Measurements from ENCODE around the gene ATP5PF.
"Not testable (repeated sequence)": the region's sequence is repeated elsewhere in the genome, so short reads cannot be mapped to it uniquely, and the experiment has no call there.

ATP5PF gene, protein sequence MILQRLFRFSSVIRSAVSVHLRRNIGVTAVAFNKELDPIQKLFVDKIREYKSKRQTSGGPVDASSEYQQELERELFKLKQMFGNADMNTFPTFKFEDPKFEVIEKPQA

DNA sequence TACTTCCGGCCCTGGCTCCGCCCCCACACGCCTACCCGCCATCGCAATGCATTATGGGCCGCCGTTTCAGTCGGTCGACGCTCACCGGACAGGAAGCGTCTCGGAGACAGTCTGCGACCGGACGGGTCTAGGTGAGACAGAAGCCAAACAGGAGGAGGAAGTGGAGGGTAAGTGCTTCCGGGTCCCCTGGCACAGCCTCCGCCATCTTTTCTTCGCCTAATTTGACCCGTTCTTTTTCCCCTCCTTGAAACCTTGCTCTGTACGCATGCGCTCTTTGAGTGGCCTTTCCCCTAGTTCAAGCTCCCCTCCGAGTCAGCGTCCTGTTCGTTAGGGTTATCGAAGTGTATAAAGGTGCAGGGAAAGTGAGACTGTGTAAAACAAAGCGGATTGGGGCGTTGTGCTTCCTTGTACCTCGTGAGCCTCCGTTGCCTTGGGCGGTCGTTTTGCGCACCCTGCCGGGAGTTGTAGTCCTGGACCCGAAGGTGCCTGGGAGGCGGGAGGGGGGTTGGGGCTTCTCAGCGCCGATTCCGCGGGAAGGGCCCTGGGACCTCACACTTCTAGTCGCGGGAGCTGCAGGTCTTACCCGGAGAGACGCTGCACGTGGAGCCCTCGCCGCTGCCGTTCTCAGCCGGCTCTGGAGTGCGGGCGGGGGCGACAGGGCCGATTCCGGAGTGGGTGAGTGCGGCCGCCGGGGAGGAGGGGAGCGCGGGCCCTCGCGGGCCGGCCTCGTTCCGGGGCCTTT, at the start of gene ATP5PF, which contains the start of gene GABPA:
Gene ATP5PF, minus strand, starts transcription at position 1 of the 742 bp plus-strand sequence. CDS start 5,110 bp downstream, outside the sequence.
Gene GABPA, plus strand, starts transcription at position 69 of the 742 bp plus-strand sequence. CDS start 6,627 bp downstream, outside the sequence.
- peak; percentile 93 to 94 for DNase-seq (ENCODE audit: extremely low read depth in 1 of 2, low read depth in 1 of 2)

DNA sequence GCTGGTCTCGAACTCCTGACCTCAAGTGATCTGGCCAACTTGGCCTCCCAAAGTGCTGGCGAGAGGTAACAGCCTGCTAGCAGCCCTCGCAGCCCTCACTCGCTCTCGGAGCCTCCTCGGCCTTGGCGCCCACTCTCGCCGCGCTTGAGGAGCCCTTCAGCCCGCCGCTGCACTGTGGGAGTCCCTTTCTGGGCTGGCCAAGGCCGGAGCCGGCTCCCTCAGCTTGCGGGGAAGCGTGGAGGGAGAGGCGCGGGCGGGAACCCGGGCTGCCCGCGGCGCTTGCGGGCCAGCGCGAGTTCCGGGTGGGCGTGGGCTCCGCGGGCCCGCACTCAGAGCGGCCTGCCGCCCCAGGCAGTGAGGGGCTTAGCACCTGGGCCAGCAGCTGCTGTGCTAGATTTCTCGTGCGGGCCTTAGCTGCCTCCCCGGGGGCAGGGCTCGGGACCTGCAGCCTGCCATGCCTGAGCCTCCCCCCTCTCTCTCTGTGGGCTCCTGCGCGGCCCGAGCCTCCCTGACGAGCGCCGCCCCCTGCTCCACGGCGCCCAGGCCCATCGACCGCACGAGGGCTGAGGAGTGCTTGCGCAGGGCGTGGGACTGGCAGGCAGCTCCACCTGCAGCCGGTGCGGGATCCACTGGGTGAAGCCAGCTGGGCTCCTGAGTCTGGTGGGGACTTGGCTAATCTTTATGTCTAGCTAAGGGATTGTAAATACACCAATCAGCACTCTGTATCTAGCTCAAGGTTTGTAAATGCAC, 43.6 kb upstream of the ATP5PF start:
- not testable (repeated sequence) for DNase-seq (ENCODE audit: extremely low read depth in 1 of 2, low read depth in 1 of 2)

DNA sequence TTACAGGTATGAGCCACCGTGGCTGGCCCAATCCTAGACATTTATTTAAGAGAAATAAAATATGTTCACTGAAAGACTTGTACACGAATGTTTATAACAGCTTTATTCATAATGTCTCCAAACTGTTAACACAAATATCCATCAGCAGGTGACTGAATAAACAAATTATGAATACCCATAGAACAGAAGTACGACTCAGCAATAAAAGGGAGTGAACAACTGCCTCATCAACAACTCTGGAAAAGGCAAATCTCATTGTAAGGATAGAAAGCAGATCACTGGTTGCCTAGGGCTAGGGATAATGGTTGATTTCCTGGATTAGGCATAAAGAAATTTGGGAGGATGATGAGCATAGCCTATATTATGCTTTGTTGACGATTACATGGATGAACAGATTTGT, 41.7 kb upstream of the ATP5PF start:
- DNase-seq (ENCODE audit: extremely low read depth in 1 of 2, low read depth in 1 of 2), result no peak

DNA sequence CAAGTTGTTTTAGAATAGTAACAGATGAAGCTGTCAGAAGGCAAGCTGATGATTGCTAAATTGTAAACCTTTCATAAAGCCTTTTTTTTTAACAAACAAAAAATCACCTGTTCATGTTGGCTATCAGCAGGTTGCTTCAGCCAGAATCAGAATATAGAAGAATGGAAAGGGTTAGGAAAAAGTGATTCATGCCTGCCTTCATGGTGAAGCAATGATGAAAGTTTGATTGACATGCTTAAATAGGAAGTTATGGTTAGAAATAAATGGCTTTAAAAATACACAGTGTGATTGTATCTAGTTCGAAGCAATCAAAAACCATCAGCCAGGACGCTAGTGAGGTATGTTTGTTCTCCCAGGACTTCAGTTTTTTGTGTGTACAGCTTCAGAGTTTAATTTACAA, 38.0 kb upstream of the ATP5PF start:
- no peak for DNase-seq (ENCODE audit: extremely low read depth in 1 of 2, low read depth in 1 of 2)

DNA sequence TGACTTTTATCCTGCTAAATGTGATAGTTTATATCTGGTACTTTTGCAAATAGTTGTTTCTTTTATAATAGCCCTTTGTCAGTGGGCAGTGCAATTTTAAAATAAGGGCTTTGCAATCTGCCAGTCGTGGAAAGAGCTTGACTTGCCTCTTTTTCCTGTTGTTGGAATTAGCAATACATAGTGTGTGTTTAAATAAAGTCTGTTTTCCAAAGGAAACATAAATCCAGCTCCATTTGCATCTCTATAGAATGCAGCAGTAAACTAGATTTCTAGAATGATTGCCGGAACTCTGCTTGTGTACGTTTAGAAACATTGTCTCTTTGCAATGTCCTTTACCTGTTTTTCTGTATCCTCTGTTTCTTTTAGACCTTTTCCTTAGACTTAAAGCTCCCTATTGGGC, 33.2 kb upstream of the ATP5PF start:
- no peak for DNase-seq (ENCODE audit: extremely low read depth in 1 of 2, low read depth in 1 of 2)

DNA sequence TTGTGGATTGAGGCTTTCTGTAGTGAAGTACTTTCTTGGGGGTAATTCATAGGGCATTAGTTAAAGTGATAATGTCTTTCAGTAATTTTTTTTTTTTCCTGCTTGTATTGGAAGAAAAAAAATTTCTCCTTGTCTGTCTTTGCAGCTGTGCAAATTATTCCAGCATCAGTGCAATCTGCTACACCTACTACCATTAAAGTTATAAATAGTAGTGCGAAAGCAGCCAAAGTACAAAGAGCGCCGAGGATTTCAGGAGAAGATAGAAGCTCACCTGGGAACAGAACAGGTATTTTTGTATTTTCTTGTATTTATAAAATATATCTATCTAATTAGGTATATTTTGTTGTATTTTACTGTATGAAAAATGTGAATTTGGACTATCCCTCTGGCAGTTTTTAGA, 29.4 kb upstream of the ATP5PF start:
- no peak for DNase-seq (ENCODE audit: extremely low read depth in 1 of 2, low read depth in 1 of 2)

DNA sequence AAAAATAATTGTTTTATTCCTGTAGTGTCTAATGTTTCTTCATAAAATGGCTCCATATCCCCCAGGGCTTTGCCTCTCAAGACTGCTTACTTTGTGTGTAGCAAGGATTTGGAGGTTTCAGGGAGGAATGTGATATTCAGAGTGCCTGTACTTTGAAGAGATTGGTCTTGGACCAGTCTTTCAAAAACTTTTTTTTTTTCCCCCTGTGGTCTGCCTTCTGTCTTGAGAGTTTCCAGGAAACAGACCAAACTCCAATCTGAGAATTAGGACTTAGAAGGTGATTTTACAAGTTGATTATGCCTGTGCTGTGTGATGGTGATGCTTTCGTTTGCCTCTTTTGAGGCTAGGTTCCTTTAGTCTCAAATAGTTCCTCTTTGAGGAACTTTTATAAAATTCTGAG, 26.0 kb upstream of the ATP5PF start:
- DNase-seq (ENCODE audit: extremely low read depth in 1 of 2, low read depth in 1 of 2), result no peak

DNA sequence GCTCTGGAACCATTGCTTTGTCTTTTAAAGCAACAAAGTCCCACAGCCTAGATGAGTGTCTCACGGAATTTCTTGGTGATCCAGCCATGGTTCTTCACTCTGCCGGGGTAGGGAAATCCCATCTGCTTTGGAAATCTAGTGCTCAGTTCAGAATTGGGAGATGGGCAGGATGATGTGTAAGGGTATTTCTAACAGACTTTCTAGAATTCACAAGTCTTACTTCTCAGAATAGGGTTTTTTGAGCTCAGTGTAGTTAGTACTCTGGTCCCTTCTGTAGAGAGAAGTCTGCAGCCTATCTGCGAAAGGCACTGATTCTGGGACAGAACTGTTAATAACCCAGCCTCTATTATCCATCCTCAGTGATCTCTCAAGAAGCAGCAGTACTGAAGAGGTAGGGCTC, 25.4 kb upstream of the ATP5PF start:
- no peak for DNase-seq (ENCODE audit: extremely low read depth in 1 of 2, low read depth in 1 of 2)

DNA sequence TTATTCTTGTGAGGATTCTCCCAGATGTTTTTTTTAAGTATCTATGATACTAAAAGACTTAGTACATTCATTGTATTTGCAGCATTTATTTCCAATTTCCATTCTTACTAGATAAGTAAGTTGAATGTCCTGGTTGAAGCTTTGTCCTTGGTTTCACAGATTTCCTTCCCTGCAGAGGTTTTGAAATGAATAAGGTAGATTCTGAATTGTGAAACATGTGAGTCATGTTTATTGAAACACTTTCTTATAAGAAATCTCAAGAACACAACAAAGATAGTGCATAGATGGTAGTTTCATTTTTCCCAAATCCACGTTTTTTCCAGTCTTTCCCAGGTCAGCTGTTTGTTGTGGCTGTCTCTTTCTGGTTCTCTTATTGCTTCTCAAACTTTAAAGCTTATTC, 24.9 kb upstream of the ATP5PF start:
- DNase-seq (ENCODE audit: extremely low read depth in 1 of 2, low read depth in 1 of 2), result no peak

DNA sequence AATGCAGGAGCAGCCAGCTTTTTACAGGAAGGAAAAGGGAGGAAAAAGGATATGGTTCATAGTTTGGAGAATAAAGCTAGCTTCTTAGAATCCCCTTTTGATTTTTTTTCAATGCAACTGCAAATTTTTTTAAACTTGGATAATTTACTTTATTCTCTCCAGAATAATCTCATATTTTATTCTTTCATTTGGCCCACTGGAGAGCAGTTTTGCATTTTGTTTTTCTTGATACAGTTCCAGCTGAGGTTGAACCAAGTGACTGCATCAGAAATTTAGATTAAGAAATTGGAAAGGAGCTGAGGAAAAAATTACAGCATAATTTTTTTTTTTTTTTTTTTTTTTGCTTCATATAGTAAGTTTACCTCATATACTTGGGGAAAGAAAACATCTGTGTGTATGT, 22.8 kb upstream of the ATP5PF start:
- DNase-seq (ENCODE audit: extremely low read depth in 1 of 2, low read depth in 1 of 2), result no peak

DNA sequence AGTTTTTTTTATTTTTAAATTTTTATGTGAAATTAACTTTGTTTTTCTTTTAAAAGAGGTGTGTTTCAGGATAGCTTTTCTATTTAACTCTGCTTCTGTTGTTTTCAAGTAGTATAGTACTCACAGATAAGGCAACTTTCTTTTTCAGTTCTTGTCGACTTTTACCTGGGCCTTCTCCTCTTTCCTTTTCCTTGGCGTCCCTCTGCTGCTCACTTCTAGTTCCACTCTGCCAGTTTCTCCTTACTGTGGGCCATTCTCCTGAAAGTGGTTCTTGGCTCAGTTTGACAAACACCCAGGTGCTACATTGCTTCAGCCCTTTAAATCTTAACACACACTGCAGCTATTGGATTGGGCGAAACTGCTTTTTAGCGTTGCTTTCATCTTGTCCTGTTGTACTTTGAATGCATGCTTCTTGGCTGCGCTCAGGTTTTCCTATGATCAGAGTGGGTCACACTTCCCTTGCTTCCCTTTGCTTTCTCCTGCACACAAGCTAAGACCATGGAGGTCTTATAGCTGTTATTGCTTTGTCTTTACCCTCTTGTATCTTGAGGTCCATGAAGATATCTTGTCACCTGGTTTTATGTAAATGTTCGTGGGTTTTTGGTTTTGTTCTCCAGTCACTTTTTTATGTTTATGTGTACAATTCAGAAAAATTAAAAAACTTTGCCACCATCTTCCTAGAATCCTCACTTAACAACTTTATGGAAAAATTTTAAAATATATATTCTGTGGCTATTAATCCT, 21.7 kb upstream of the ATP5PF start:
- DNase-seq (ENCODE audit: extremely low read depth in 1 of 2, low read depth in 1 of 2), result no peak

DNA sequence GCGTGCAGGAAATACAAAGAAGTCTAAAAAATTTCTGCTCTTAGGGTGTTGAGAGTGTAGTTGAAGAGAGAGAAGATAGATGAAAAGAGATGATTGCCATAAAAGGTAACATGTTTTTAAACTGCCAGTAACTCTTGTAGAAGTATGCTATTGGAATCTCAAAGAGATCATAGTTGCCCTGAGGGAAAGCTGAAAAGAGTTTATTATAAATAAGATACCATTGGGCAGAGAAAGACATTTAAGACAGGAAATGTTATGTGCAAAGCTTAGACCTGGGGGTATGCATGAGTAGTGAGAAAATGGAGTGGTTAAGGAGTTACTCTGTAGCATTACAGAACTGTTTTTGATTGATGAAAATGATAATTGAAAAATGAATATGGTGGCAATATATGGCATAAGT, 17.7 kb upstream of the ATP5PF start:
- no peak for DNase-seq (ENCODE audit: extremely low read depth in 1 of 2, low read depth in 1 of 2)

DNA sequence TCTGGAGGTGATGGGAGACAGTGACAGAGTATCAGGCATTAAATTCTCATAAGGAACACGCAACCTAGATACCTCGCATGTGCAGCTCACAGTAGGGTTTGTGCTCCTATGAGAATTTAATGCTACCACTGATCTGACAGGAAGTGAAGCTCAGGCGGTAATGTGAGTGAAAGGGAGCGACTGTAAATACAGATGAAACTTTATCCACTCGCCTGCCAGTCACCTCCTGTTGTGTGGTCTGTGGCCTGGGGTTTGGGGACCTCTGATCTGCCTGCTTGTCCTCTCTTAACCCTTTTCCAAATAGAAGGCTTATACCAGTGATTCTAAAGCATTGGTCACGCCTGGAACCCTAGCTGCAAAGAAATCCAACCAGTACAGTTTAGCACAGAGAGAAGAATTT, 15.4 kb upstream of the ATP5PF start:
- no peak for DNase-seq (ENCODE audit: extremely low read depth in 1 of 2, low read depth in 1 of 2)

DNA sequence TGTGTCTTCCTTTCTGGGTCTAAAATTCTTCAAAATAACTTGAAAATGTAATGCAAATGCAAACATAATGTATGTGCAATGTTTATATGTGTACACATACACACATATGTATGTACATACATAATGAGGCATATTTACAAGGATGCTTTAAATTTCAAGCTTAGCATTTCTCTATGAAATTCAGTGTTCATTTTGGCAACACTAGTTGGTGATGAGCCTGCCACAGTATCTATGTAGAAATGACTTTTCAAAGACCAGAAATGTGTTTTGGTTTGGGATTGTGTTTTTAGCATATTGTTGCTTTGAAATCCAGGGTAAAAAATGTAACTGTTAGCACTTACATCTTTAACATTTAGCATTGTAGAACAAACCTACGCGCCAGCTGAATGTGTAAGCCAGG, 10.2 kb upstream of the ATP5PF start:
- no peak for DNase-seq (ENCODE audit: extremely low read depth in 1 of 2, low read depth in 1 of 2)

DNA sequence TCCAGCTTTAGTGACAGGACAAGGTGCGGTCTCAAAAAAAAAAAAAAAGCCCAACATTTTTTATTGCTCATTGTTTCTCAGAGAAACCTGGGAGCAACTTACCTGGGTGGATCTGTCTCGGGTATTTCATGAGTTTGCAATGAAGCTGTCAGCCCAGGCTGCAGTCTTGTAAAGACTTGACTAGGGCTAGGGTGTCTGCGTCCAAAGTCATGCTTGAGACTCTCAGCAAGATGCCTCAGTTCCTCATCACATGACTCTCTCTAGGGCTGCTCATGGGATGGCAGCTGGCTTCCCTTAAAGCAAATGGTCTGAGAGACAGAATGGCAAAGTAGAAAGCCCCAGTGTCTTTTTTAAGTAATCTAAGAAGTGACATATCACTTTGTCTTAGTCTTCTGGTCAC, 8.2 kb upstream of the ATP5PF start:
- DNase-seq (ENCODE audit: extremely low read depth in 1 of 2, low read depth in 1 of 2), result no peak

DNA sequence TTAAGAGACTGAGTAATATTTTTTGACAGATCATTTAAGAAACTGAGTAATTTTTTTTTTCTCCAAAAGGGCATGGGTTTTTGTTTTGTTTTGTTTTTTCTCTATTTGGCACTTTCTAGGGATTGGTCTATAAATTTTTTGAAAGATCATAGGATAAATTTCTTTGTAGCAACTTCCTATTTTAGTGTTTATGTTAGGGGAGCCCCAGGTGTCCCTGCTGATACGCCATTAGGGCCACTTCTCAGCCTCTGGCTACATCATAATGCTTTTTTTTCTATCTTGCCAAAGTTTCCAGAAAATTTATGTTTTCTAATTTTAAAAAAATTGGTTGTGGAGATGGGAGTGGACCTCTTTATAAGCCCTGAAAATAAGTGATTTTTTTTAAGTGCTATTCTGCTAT, 2.7 kb upstream of the ATP5PF start:
- no peak for DNase-seq (ENCODE audit: extremely low read depth in 1 of 2, low read depth in 1 of 2)

DNA sequence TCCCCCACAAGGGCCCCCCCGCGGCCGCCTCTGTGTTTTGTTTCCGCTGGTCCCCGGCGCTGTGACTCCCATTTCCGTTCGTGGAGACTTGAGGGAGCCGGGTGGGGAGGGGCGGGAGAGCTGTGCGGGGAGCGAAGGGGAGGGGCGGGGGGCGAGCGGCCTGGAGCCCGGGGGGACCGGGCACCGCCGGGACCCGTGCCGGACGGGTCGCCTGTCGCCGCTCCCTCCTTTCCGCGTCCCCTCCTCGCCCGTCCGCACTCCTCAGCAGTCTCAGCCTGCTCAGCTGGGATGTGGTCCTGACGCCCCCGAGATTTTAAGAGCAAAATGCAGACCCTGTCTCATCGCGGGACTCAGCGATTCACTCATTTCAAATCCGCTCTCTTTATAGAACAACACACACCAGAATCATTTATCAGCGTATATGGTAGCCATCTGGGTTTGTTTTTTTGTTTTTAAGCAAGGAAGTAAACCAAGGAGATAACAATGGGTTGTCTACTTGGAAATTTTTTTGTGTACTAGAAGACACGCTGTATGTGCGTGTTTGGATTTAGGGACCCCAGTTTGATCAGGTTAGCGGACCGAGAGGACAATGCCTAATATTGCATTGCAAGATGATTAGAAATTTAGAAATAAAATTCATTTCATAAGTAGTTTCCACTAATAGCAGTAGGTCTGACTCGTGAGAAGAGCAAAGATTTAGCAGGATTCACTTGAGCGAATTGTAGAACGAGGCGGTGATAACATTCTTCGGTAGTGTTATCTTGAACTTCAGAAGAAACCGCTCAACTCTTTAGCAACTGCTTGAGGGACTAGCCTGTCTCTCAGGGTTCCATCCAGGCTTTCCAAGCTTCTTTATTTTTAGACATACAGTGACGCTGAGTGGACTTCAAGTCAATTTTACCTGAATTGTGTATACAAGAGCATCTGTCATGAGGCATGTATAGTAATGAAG, 1.2 kb upstream of the ATP5PF start:
- peak in 1 of 2 donors; percentile 73 for DNase-seq (ENCODE audit: extremely low read depth in 1 of 2, low read depth in 1 of 2)

DNA sequence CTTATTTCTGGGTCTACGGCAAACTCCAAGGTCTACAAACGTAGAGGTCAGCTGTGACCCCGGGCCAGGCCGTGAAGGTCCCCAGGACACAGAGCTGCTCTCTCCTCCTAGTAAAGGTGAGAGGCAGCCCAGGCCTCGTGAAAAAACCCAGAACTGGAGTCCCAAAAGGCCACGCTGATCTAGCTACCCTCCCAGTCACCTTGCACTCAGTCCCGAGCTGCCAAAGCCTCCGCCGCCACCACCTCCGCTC, 125 bp downstream of the ATP5PF start:
- DNase-seq (ENCODE audit: extremely low read depth in 1 of 2, low read depth in 1 of 2), result no peak

DNA sequence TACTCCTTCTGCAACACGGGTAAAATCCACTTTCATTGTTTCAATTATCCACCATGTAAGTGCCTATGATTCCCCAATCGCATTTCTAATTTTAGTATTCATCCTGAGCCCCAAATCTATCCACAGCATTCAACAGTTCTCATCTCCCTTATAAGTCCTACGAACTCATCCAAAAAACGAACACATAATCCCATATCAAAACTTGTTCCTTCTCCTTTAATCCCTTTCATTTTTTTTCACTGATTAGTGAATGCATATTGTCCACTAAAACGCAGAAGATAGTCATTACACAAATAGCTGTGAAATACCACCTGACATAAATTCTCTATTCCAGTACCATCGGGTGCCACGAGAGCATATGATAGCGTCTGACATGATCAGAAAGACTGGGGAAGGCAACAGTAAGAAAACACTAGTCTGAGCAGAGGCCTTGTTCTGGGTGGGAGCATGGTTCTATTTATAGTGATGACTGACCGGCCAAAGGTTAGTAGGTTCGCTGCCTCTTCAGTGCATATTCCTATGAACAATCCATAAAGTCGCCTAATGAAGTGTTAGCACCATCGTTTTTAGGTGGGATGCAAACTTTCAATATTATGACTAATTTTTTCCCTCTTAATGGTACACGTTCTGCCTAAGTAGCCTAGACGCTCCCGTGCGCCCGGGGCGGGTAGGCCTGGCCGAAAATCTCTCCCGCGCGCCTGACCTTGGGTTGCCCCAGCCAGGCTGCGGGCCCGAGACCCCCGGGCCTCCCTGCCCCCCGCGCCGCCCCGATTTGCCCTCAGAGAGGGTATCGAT, 648 bp downstream of the ATP5PF start:
- no peak for DNase-seq (ENCODE audit: extremely low read depth in 1 of 2, low read depth in 1 of 2)
